Measurements from ENCODE around the gene BCLAF1.

The BCLAF1 gene, protein sequence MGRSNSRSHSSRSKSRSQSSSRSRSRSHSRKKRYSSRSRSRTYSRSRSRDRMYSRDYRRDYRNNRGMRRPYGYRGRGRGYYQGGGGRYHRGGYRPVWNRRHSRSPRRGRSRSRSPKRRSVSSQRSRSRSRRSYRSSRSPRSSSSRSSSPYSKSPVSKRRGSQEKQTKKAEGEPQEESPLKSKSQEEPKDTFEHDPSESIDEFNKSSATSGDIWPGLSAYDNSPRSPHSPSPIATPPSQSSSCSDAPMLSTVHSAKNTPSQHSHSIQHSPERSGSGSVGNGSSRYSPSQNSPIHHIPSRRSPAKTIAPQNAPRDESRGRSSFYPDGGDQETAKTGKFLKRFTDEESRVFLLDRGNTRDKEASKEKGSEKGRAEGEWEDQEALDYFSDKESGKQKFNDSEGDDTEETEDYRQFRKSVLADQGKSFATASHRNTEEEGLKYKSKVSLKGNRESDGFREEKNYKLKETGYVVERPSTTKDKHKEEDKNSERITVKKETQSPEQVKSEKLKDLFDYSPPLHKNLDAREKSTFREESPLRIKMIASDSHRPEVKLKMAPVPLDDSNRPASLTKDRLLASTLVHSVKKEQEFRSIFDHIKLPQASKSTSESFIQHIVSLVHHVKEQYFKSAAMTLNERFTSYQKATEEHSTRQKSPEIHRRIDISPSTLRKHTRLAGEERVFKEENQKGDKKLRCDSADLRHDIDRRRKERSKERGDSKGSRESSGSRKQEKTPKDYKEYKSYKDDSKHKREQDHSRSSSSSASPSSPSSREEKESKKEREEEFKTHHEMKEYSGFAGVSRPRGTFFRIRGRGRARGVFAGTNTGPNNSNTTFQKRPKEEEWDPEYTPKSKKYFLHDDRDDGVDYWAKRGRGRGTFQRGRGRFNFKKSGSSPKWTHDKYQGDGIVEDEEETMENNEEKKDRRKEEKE

DNA sequence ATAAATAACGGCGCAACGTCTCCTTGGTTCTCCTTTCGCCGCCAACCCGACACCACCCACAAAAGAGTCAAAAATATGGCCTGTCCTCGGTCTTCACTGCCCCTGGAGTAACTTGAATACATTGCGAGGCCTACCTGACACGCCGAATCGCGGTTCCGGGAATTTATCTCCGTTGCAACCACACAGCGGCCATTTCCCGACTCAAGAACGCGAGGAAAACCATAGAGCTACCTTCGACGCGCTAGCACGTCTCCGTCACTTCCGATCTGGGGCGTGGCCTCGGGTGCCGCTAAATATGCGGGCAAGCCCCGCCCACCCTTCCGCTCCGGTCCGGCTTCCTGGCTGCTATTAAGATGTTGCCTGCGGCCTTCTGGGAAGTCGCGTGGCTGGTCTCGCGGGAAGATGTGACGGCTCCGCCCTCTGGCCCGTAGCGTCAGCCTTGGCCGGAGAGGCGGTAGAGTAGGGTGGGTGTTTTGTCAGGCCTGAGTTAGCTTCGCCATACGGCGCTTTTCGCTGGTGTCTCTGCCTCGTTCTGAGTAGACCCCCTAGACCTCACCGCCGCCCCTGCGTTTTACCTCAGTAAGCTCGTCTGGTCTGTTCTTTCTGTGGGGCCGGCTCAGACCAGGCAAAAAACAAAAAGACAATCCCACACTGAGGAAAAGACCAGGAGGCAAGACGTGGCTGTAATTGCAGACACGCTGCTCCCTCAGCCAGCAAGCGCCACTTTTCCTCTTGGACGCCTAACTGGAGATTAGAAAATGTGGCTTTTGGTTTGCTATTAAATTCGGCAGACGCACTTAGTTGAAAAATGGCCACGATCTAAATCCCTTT, at the start of gene BCLAF1:
Gene BCLAF1 (minus strand): TSS at position 268 of the 831 bp plus-strand sequence. CDS start 9,980 bp downstream, outside the sequence.
- peak; percentile 77 for DNase-seq (ENCODE audit: low spot score)

DNA sequence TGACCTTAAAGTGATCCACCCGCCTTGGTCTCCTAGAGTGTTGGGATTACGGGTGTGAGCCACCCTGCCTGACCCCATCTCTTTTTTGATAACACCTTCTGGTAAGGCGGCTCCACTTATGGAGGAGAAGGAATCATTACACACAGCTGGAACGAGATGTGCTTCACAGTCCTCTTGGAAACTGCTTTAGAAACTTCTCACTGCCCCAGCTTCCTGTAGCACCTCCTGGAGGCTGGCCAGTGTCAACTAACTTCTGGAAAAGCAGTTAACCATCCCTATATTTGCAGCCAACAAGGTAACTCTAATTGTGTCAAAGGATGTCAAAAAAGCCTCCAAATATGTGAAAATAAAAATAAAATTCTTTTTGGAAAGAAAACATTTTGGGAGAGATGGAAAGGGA, 48.8 kb upstream of the BCLAF1 start:
- no peak for DNase-seq (ENCODE audit: low spot score)

DNA sequence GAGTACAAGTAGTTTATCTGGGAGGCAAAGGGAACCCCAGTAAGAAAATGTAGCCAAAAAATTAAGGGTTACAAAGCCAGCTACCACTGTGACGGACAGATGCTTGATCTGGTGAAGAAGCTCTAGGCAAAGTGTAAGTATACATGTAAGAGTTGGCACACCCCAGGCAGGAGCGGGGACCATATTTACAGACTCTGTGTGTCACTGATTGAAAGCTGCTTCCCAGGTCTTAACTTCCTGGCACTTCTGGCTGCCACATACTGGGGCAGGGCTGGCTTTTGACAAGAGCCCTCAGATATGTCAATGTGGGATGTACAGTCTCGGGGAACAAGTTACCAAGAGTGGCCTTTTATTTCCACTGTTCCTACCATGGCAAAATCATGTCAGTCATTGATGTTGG, 48.0 kb upstream of the BCLAF1 start:
- no peak for DNase-seq (ENCODE audit: low spot score)

DNA sequence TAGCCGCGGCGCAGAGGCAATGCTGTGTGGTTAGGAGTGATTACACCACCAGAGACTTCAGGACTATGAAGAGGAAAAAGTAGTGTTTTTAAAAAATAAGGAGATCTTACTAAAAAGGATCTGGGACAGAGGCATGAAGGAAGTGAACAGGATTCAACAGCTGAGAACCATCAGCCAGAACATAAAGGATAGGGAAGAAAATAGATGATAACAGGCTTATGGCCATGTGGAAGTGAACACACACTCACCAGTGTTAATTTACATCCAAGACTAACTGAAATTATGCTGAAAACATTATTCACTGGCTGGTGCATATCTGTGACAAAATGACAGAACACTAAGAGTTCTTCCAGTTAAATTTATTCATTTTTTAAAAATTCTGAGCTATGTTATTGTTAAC, 47.5 kb upstream of the BCLAF1 start:
- DNase-seq (ENCODE audit: low spot score): no peak

DNA sequence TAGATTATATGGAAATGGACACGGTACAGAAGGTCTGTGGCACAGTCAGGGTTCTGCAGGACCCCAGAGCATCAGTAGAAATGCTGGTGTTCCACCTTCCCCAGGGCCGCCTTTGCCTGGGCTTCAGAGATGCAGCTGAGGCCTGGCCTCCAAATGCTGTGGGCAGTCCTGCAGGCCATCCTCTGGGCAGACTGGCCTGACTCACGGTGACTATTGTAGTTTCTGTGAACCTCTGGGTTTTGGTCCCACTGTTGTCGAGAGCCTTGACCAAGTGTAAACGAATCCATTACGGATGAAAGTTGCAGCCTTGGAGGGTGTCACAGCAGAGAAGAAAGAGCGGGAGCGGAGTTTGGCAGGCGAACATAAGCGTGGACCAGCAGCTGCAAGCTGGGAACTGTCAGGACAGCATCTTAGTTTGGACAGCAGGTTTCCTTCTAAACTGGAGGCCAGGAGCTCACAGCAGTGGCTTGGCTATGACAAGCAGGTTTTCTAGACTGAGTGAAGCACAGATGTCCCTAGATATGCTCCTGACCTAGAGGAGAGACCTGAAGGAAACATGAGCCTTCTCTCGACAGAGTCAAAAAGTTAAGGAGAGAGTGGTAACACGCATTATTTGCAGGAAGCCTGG, 46.2 kb upstream of the BCLAF1 start:
- no peak for DNase-seq (ENCODE audit: low spot score)

DNA sequence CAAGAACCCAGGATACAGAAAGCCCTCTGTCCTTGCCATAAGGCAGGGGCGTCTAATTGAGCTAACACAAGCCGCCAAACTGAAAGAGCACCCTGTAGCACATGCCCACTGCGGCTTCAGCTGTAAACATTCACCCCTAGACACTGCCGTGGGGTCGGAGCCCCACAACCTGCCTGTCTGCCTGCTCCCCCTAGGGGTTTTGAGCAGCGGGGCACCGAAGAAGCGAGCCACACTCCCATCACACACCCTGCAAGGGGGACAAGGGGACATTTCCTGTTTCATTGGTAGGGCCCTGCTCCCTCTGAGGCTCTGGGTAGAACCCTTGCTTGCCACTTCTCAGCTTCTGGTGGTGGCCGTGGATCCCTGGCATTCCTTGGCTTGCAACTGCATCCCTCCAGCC, 45.2 kb upstream of the BCLAF1 start:
- no peak for DNase-seq (ENCODE audit: low spot score)

DNA sequence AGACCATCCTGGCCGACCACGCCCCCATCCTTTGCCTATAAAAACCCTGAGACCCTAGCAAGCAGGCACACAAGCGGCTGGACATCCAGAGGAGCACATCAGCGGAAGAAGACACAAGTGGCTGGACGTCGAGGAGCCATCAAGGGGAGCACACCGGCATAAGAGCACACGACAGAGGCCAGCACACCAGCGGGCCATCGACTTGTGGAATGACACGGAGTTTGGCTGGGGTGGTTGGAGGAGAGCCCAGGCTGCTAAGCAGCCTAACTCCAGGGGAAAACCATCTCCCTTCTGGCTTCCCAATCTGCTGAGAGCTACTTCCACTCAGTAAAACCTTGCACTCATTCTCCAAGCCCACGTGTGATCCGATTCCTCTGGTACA, 44.8 kb upstream of the BCLAF1 start:
- DNase-seq (ENCODE audit: low spot score): no peak

DNA sequence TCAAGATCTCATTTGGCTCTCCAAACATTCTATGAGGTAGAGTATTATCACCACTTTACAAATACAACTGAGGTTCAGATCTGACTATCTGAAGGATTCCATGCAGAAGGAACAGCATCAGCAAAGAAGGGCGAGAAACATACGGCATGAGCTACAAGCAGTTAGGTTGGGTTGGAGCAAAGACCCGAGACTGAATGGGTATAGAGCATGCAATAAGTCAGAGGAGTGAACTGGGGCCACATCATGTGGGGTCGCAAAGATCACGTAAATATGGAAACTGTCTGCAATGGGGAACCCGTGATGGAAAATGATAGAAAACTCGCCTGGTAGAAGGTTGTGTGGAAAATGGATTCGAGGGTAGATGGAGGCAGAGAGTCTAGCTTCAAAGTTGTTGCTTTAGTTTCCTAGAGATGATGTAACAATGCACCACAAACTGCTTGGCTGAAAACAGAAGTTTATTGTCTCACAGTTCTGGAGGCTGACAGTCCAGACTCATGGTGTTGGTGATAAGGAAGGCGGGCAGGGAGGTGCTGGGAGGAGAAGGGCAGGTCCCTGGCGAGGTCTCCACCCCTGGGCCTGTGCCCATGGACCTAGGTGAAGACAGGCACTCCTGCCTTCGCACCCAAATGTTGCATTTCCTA, 44.3 kb upstream of the BCLAF1 start:
- DNase-seq (ENCODE audit: low spot score): no peak

DNA sequence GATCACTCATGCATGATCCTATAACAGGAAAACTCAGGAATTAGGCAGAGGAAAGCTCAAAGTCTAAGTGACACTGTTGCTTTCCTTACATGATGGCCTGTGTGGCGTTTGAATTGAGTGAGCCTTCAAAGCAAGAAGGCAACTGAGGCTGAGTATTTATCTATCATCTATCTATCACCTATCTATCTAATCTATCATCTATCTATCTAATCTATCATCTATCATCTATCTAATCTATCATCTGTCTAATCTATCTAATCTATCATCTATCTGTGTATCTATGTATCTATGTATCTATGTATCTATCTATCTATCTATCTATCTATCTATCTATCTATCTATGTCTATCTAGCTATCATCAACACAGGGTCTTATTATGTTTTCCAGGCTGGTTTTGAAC, 41.8 kb upstream of the BCLAF1 start:
- DNase-seq (ENCODE audit: low spot score): no peak

DNA sequence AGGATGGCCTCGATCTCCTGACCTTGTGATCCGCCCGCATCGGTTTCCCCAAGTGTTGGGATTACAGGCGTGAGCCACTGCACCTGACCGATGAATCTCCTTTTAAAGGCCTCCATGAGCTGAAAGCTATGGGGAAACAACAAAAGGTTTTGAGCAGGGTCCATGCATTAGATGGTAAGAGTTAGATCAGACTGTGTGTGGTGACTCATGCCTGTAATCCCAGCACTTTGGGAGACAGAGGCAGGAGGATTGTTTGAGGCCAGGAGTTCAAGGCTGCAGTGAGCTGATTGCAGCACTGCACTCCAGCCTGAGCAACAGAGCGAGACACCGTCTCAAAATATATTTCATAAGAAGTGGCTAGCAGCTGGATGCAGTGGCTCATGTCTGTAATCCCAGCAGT, 41.0 kb upstream of the BCLAF1 start:
- DNase-seq (ENCODE audit: low spot score): no peak

DNA sequence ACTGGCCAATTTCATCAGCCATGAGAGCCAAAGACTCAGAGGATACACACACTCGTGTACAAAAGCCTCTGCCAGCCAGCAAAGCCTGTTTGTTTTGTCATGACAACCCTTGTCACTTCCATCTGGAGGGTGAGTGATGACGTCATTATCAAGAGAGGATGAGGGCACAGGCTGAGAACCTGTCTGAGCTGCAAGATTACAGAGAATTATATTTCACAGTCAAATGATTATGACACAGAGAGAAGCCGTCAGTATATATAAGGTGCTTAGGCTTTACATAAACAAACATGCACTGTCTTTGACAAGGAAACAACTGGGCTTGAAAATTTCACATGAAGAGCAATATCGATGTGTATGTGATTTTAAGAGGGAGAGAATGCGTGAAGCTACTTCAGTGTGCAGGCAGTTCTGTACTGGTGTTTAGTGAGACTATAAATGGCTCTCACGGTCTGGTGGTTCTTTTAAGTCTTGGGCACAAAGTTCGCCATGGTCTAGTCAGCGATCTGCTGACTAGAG, 36.5 kb upstream of the BCLAF1 start:
- DNase-seq (ENCODE audit: low spot score): no peak

DNA sequence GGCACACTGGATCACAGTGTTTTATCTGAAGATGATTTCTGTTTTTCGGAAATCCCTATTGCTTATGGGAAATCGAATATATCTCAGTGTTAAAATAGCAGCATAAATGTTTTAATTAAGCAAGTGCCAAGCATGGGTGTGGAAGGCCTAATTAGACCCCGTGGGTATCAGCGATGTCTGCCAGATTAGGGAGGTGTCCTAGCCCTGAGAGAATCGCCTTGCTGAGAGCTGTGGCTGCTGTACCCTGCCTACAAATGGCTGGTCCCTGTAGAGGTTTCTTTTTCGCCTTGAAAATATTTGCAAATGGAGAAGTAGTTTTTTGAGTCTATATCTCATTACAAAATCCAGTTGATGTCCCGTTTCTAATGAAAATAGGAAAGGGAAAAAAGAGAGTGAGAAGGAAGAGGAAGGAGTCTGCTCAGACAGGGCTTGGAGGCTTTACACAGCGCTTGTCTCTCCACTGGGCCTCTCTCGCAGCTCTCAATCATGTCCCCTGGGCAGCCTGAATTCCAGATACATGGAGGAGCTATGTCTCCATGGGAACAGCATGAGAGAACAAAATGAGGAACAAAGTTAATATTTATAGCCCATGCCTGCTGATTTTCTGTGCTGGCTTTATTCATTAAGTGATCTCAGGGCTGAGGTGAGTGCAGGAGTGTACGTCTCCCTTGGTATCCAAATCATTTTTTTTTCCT, 35.2 kb upstream of the BCLAF1 start:
- no peak for DNase-seq (ENCODE audit: low spot score)

DNA sequence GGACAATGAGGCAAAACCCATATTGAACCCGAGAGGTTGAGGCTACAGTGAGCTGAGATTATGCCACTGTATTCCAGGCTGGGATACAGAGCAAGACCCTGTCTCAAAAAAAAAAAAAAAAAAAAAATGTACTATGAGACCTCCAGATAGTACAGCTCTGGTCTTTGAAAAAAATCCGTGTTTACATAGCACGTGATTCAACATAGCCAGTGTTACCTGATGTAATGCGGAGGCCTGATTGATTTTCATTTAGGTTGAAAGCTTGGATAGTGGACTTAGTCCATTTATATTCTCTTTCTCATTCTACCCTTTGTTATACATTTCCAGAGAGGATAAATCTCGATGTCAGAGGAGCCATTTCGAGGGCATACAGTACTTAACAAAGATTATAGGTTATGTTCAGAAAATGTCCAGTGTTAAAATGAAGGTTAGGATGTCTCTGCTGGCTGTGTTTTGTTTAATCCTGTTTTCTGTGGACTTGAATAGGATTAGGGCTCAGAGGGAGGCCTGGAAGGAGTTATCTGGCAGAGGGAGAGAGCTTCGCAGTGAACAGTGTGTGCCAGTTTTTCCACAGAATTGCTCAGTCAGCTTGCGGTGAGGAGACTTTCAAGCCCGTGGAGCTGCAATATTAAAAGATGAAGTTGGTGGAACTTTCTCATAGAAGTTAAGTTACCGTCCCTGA, 33.9 kb upstream of the BCLAF1 start:
- DNase-seq (ENCODE audit: low spot score): no peak

DNA sequence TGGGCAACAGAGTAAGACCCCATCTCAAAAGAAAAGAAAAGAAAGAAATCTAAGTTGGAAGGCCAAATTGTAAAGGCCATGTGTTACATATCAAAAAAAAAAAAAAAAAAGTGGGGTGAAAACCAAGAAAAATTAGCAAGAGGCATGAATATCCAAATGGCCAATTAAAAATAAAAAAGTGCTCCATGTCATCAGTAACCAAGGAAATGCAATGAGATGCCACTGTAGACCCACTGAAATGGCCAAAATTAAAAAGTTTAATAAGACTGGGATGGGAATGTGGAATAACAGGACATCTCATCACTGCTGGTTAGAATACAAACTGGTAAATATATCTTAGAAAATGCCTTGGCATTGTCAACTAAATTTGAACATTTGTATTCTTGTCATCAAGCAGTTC, 30.1 kb upstream of the BCLAF1 start:
- DNase-seq (ENCODE audit: low spot score): no peak

DNA sequence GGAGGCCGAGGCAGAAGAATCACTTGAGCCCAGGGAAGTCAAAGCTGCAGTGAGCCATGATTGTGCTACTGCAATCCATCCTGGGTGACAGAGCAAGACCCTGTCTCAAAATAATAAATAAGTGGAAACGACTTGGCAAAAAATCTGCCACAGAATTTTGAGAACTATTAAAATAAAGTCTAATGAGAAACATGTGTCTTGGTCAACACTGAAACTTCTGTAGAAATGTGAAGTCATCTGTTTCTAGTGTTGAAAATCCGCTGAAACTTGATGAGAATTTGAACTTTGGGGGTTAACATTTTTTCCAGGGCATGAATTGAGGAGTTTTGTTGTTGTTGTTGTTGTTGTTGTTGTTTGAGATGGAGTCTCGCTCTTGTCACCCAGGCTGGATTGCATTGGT, 29.0 kb upstream of the BCLAF1 start:
- DNase-seq (ENCODE audit: low spot score): no peak

DNA sequence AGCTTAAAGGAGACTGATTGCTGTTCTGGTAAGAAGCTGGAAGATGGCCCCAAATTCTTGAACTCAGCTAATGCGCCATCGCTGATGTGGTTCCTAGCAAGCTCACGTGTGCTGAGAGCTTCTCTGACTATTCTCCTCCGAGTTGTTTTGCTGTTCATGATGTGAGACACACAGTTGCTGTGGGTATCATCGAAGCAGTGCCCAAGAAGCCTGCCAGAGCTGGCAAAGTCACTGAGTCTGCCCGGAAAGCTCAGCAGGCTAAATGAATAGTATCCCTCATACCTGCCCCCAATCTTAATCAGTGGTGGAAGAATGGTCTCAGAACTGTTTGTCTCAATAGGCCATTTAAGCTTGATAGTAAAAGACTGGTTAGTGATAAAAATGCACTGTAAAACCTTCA, 28.3 kb upstream of the BCLAF1 start:
- no peak for DNase-seq (ENCODE audit: low spot score)

DNA sequence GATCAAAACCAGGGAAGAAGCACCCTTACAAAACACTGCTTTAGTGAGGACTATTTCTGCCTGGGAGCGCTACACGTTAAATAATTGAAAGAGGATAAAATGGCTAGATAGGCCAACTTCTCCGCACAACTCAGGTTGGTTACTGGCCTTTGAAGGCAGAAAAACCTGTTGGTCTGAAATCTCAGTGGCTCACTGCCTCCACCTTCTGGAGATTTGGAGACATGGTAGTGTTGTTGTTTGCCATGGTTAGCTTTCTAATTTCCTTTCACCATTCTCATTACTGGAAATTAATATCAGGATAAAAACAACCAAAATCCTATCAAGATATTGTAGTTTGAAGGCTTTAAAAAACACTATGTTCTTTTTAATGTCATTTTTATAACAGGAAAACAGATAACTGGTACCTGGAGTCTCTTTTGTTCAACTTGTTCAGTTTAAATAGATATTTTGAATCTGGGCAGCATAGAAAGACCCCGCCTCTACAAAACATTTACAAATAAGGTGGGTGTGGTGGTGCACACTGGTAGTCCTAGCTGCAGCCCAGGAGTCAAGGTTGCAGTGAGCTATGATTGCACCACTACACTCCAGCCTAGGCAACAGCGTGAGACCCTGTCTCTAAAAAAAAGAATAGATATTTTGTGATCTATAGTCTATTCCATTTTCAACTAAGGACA, 27.5 kb upstream of the BCLAF1 start:
- peak; percentile 27 for DNase-seq (ENCODE audit: low spot score)

DNA sequence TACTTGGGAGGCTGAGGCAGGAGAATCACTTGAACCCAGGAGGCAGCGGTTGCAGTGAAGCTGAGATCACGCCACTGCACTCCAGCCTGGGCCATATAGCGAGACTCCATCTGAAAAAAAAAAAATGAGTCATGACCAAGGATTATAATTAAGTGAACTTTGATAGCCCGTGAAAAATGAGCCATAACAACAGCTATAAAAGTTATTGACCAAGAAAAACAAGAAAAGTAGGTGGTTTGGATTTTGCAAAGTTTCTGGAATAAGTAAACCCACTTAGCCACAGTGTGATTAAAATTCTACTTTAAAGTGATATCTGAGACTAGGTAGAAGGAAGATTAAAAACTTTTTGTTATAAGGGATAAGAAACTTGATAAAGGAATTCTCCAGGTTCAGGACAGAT, 25.9 kb upstream of the BCLAF1 start:
- no peak for DNase-seq (ENCODE audit: low spot score)

DNA sequence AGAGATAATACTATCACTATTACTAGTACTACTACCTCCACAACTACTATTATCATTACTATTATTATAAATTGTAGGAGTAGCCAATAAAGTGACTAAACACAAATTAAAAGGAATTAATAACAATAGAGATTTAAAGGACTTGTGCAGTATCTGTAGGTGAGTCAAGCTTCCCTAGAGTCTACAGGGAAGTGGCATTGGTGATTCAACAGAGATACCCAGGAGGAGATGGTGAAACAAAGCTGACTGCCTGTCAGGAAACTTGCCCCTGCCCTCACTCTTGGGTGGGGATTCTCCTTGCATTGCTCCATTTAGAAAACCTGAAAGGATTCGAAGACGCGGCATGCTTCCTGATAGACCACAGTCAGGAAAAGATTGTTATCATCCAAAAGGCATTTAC, 23.3 kb upstream of the BCLAF1 start:
- no peak for DNase-seq (ENCODE audit: low spot score)

All from HuH-7.5 (cell line).